SHP77 (cell line): ENCODE measurements around the gene KIR3DL3.
"Not testable (repeated sequence)": the region's sequence is repeated elsewhere in the genome, so short reads cannot be mapped to it uniquely, and the experiment has no call there.

Experiments
- DNase-seq, 2 experiments: peaks; one replicate each; lab custom pipeline; 2025; lab: John Stamatoyannopoulos, UW

The KIR3DL3 gene

DNA sequence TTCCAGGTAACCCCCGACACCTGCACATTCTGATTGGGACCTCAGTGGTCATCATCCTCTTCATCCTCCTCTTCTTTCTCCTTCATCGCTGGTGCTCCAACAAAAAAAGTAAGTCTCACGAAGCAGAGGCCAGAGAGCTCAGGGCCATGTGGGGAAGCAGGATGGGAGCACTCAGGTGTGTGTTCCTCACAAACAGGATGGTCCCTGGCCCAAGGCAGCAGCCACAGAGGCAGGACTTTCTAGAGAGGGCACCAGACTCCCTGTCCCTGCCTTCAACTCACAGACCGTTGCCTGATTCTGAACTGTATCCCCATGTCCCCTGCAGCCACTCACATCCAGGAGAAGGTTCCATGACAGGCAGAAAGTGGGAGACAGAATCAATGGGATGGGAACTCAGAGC lies 58.7 kb downstream of the KIR3DL3 start:
- not testable (repeated sequence) for DNase-seq
